Measurements from ENCODE around the gene EGF.

EGF gene

DNA sequence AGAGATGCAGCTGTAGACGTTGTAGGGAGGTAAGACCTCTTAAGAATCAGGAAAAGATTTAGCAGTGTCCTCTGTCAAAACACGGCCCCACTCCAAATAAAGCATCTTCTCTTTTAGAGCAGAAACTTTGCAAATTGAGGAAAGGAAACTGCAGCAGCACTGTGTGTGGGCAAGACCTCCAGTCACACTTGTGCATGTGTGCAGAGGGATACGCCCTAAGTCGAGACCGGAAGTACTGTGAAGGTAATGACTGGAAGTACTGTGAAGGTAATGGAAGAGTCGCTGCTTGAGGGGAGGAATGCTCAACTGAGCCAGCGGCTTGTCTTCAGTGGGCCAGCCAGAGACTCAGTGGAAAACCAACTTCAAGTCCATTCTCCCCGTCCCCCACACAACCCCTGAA lies 46.5 kb downstream of the EGF start:
- TF ChIP-seq, protein P1, sequence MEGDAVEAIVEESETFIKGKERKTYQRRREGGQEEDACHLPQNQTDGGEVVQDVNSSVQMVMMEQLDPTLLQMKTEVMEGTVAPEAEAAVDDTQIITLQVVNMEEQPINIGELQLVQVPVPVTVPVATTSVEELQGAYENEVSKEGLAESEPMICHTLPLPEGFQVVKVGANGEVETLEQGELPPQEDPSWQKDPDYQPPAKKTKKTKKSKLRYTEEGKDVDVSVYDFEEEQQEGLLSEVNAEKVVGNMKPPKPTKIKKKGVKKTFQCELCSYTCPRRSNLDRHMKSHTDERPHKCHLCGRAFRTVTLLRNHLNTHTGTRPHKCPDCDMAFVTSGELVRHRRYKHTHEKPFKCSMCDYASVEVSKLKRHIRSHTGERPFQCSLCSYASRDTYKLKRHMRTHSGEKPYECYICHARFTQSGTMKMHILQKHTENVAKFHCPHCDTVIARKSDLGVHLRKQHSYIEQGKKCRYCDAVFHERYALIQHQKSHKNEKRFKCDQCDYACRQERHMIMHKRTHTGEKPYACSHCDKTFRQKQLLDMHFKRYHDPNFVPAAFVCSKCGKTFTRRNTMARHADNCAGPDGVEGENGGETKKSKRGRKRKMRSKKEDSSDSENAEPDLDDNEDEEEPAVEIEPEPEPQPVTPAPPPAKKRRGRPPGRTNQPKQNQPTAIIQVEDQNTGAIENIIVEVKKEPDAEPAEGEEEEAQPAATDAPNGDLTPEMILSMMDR (conservative IDR thresholded peaks at IDR 0.05; ENCODE audit: low read depth, low read length), result no peak
- no peak overlapping the region for H3K4me3 ChIP-seq (ENCODE audit: low read length)

DNA sequence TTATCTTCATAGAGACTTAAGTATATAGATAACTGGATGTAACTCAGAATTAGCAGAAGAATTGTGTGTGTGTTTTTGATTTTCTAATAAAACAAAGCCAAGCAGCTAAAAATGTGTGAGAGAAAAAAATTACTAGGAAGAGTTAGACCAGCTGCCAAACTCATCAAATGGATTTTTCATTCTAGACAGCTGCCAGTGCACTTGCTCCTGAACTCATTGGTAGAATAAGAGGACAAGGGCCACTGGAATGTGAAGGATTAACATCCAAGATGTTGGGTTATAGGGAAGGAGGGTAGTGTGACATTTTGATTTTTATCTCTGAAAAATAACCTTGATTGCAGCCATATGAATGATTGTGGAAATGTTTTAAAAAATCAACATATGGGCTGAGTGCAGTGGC lies 49.7 kb downstream of the EGF start:
- no peak overlapping the region for H3K4me3 ChIP-seq (ENCODE audit: low read length)
- TF ChIP-seq, protein P1 (conservative IDR thresholded peaks at IDR 0.05; ENCODE audit: low read depth, low read length), result no peak
- no peak for DNase-seq (ENCODE audit: low read depth)

More for the DNA sequence above, 46.5 kb downstream of the EGF start:
- DNase-seq (ENCODE audit: low read depth), result no peak

DNA sequence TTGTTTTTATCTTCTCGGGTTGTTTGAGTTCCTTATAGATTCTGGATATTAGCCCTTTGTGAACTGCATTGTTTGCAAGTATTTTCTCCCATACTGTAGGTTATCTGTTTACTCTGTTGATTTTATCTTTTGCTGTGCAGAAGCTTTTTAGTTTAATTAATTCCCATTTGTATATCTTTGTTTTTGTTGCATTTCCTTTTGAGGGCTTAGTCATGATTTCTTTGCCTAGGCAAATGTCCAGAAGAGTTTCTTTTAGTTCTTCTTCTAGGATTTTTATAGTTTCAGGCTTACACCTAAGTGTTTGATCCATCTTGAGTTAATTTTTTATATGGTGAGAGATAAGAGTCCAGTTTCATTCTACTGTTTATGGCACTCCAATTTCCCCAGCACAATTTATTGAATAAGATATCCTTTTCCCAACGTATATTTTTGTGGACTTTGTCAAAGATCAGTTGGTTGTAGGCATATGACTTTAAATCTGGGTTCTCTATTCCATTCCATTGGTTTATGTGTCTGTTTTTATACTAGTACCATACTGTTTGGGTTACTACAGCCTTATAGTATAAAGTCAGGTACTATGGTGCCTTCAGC lies 54.3 kb downstream of the EGF start:
- no peak overlapping the region for H3K4me3 ChIP-seq (ENCODE audit: low read length)
- TF ChIP-seq, protein P1 (conservative IDR thresholded peaks at IDR 0.05; ENCODE audit: low read depth, low read length), result no peak
- DNase-seq (ENCODE audit: low read depth), result no peak

DNA sequence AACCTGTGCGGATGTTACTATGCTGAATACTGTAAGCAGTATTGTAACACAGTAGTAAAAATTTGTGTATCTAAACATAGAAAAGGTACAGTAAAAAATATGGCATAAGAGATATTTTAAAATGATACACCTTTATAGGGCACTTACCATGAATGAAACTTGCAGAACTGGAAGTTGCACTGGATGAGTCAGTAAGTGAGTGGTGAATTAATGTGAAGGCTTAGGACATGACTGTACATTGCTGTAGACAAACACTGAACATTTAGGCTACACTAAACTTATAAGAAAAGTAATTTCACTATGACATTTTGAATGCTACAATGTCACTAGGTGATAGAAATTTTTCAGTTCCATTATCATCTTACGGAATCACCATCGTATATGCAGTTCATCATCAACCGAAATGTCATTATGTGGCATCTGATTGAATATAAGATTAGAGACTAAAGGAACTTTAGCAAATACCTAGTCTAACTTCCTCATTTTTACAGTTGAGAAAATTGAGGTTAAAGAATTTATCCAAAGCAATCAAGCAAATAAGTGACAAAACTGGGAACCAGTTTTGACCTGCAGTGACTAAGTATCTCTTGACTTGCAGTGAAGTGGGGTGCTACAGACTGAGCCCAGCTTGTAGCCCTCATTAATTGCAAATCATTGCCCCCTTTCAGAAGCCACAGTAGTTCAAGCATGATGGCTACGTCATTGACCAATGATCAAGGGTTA lies 55.3 kb downstream of the EGF start:
- no peak for DNase-seq (ENCODE audit: low read depth)
- H3K4me3 ChIP-seq (ENCODE audit: low read length), result no peak overlapping the region
- TF ChIP-seq, protein P1 (conservative IDR thresholded peaks at IDR 0.05; ENCODE audit: low read depth, low read length), result no peak

DNA sequence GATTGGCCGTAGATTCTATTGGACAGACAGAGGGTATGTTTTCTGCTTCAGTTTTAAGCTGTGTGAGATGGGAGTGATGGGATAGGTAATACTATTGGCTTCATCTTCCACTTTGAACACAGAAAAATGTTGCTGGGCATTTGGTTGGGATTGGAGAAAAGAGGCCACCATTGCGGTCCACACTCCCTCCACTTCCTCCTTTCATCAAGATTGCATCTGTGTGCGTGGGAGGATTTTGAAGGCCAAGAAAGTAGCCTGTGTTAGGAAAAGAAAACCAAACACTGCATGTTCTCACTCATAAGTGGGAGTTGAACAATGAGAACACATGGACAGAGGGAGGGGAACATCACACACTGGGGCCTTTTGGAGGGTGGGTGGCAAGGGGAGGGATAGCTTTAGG lies 56.4 kb downstream of the EGF start:
- no peak for DNase-seq (ENCODE audit: low read depth)
- TF ChIP-seq, protein P1 (conservative IDR thresholded peaks at IDR 0.05; ENCODE audit: low read depth, low read length), result no peak
- H3K4me3 ChIP-seq (ENCODE audit: low read length), result no peak overlapping the region

DNA sequence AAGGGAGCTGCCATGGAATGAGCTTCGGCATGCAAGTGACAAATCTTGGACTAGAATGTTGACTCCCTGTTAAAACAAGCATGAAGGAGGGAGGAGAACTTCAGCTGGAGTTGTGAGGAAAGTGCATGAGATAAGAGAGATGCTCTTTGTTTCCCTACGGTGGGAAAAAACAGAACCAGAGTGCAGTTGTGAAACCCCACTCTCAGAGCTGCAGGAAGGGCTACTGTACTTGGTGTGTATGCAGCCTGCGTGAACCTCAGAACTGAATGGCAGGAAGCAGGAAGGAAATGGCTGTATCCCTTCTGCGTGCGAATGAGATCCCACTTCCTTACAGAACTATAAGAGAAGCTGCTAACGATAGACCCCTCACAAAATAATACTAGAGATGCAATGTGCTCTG lies 57.2 kb downstream of the EGF start:
- TF ChIP-seq, protein P1 (conservative IDR thresholded peaks at IDR 0.05; ENCODE audit: low read depth, low read length), result no peak
- no peak for DNase-seq (ENCODE audit: low read depth)

More for the DNA sequence above, 57.2 kb downstream of the EGF start:
- H3K4me3 ChIP-seq (ENCODE audit: low read length), result no peak overlapping the region
